ENCODE data around the gene TMEM119. TPM values are rescaled to one million over a fixed set of nuclear protein-coding genes. Genes with fewer than 3 reads are reported as not detected.
A peak's percentile ranks its signal among the peaks of the same experiment; 100 is the strongest.
"Not testable (repeated sequence)": the region's sequence is repeated elsewhere in the genome, so short reads cannot be mapped to it uniquely, and the experiment has no call there.

Gene TMEM119
- total and polyA plus RNA-seq, 5 experiments from 2014 or later, result 0.06 to 0.77 (median 0.24) TPM; not detected in 1

GRCh38 chr12:108638997-108639822 lies 41.3 kb upstream of the TMEM119 start:
- ATAC-seq (no peak), DNase-seq (no peak)
- peak overlapping the region in 2 of 10 donors; percentile 47 for H3K4me3 Mint-ChIP-seq
- H3K27me3 Mint-ChIP-seq, result no peaks in the 10 kb centered on the region
- H3K27ac Mint-ChIP-seq, result peak overlapping the region in 8 of 10 donors; percentile 28 to 83 (median 58)
- no peaks in the 10 kb centered on the region for H3K36me3 Mint-ChIP-seq
- no peaks in the 10 kb centered on the region for H3K9me3 Mint-ChIP-seq
- peaks cover 27 to 90% (median 48%) of the 10 kb centered on the region in 4 donors for H3K4me1 Mint-ChIP-seq
- POLR2A ChIA-PET, result interaction anchor here (0.6 to 16.3 kb wide), 4 partner anchors 8 to 99 kb away, joined by 3 to 233 read pairs (median 112); partner anchors contain the start of genes ISCU and SART3

GRCh38 chr12:108638141-108638827 lies 40.4 kb upstream of the TMEM119 start:
- peak overlapping the region in 7 of 10 donors; percentile 28 to 100 (median 49) for H3K27ac Mint-ChIP-seq
- H3K9me3 Mint-ChIP-seq, result no peaks in the 10 kb centered on the region
- no peaks in the 10 kb centered on the region for H3K27me3 Mint-ChIP-seq
- POLR2A ChIA-PET, result interaction anchor here (1.4 to 16.3 kb wide), 5 partner anchors 7 to 73 kb away, joined by 3 to 233 read pairs (median 110); partner anchors contain the start of genes ISCU and SART3
- ATAC-seq (no peak), DNase-seq (no peak)
- peaks cover 29 to 91% (median 55%) of the 10 kb centered on the region in 4 donors for H3K4me1 Mint-ChIP-seq
- peak overlapping the region in 5 of 10 donors; percentile 14 to 42 (median 33) for H3K4me3 Mint-ChIP-seq
- H3K36me3 Mint-ChIP-seq, result no peaks in the 10 kb centered on the region

- Mint-ChIP-seq H3K27ac (peak overlapping the region in 9 of 10 donors; percentile 2 to 100 (median 75)), H3K9me3 (no peaks in the 10 kb centered on the region), H3K4me3 (peak overlapping the region in 7 of 10 donors; percentile 22 to 73 (median 30)), H3K4me1 (peaks cover 29 to 91% (median 55%) of the 10 kb centered on the region in 4 donors), H3K36me3 (no peaks in the 10 kb centered on the region), H3K27me3 (no peaks in the 10 kb centered on the region)
- POLR2A ChIA-PET, result interaction anchor here (0.7 to 16.3 kb wide), 6 partner anchors 9 to 96 kb away, joined by 6 to 233 read pairs (median 58); partner anchors contain the start of genes ISCU and SART3
- ATAC-seq (no peak), DNase-seq (no peak)
Measured at GRCh38 chr12:108637222-108637971, 39.5 kb upstream of the TMEM119 start.

GRCh38 chr12:108635997-108636808 lies 38.3 kb upstream of the TMEM119 start:
- H3K9me3 Mint-ChIP-seq, result peaks cover 0 to 2% (median 0%) of the 10 kb centered on the region in 9 donors
- H3K4me3 Mint-ChIP-seq, result peak overlapping the region; percentile 95 to 100 (median 100)
- H3K27me3 Mint-ChIP-seq, result no peaks in the 10 kb centered on the region
- peaks cover 6 to 8% (median 6%) of the 10 kb centered on the region in 3 donors for H3K36me3 Mint-ChIP-seq
- DNase-seq (peak in 4 of 10 donors; percentile 19 to 61 (median 38)), ATAC-seq (no peak)
- H3K27ac Mint-ChIP-seq, result peak overlapping the region; percentile 98 to 100 (median 100)
- POLR2A ChIA-PET, result interaction anchor here (0.7 to 16.3 kb wide), 10 partner anchors 9 to 221 kb away, joined by 3 to 233 read pairs (median 7); partner anchors contain the start of genes ISCU, SART3 and SSH1
- peaks cover 35 to 89% (median 60%) of the 10 kb centered on the region in 4 donors for H3K4me1 Mint-ChIP-seq

GRCh38 chr12:108635201-108635996 lies 37.5 kb upstream of the TMEM119 start:
- DNase-seq, result peak in 6 of 10 donors; percentile 44 to 76 (median 58)
- peaks cover 36 to 89% (median 66%) of the 10 kb centered on the region in 4 donors for H3K4me1 Mint-ChIP-seq
- peak; percentile 20 to 25 for ATAC-seq

GRCh38 chr12:108634341-108634751 lies 36.5 kb upstream of the TMEM119 start:
- peaks cover 0 to 2% (median 0%) of the 10 kb centered on the region in 9 donors for H3K9me3 Mint-ChIP-seq
- H3K27ac Mint-ChIP-seq, result peak overlapping the region; percentile 98 to 100 (median 100)
- peak in 5 of 10 donors; percentile 29 to 51 (median 37) for DNase-seq
- H3K4me1 Mint-ChIP-seq, result peaks cover 36 to 91% (median 72%) of the 10 kb centered on the region in 4 donors
- ATAC-seq, result no peak
- POLR2A ChIA-PET, result interaction anchor here (0.5 to 16.3 kb wide), 9 partner anchors 10 to 521 kb away, joined by 3 to 233 read pairs (median 6); partner anchors contain the start of genes ISCU and SART3
- H3K4me3 Mint-ChIP-seq, result peak overlapping the region; percentile 95 to 100 (median 100)
- H3K27me3 Mint-ChIP-seq, result no peaks in the 10 kb centered on the region
- H3K36me3 Mint-ChIP-seq, result peaks cover 6 to 8% (median 6%) of the 10 kb centered on the region in 3 donors

More at GRCh38 chr12:108635201-108635996, 37.5 kb upstream of the TMEM119 start:
- H3K27ac Mint-ChIP-seq, result peak overlapping the region; percentile 98 to 100 (median 100)
- peaks cover 0 to 2% (median 0%) of the 10 kb centered on the region in 9 donors for H3K9me3 Mint-ChIP-seq
- H3K27me3 Mint-ChIP-seq, result no peaks in the 10 kb centered on the region
- H3K36me3 Mint-ChIP-seq, result peaks cover 6 to 8% (median 6%) of the 10 kb centered on the region in 3 donors
- peak overlapping the region; percentile 95 to 100 (median 100) for H3K4me3 Mint-ChIP-seq
- POLR2A ChIA-PET, result interaction anchor here (0.7 to 16.3 kb wide), 11 partner anchors 8 to 222 kb away, joined by 3 to 233 read pairs (median 7); partner anchors contain the start of genes ISCU, SART3 and SSH1

- Mint-ChIP-seq H3K4me3 (peak within 1 kb of the TSS; percentile 95 to 100 (median 100)), H3K4me1 (peaks cover 32 to 91% (median 74%) of the 10 kb centered on the region in 4 donors), H3K27me3 (no peaks in the 10 kb centered on the region), H3K36me3 (peaks cover 6 to 8% (median 8%) of the 10 kb centered on the region in 3 donors), H3K9me3 (peaks cover 0 to 2% (median 0%) of the 10 kb centered on the region in 9 donors), H3K27ac (peak within 1 kb of the TSS; percentile 98 to 100 (median 100))
- peak; percentile 66 to 96 (median 90) for DNase-seq
- POLR2A ChIA-PET, result interaction anchor here (0.5 to 16.3 kb wide), 12 partner anchors 9 to 522 kb away, joined by 3 to 233 read pairs (median 4); partner anchors contain the start of genes ISCU and SART3
- peak; percentile 73 to 75 for ATAC-seq
Measured at GRCh38 chr12:108633534-108634248, 35.8 kb upstream of the TMEM119 start, which contains the start of gene SELPLG. SELPLG (minus strand) TSS chr12:108633894; CDS start chr12:108624307, 9,587 bp downstream.

GRCh38 chr12:108633081-108633533 lies 35.2 kb upstream of the TMEM119 start:
- H3K27me3 Mint-ChIP-seq, result no peaks in the 10 kb centered on the region
- H3K27ac Mint-ChIP-seq, result peak overlapping the region; percentile 98 to 100 (median 100)
- DNase-seq, result no peak
- peaks cover 6 to 13% (median 8%) of the 10 kb centered on the region in 3 donors for H3K36me3 Mint-ChIP-seq
- H3K9me3 Mint-ChIP-seq, result peaks cover 0 to 2% (median 0%) of the 10 kb centered on the region in 9 donors
- peaks cover 36 to 91% (median 78%) of the 10 kb centered on the region in 4 donors for H3K4me1 Mint-ChIP-seq
- ATAC-seq, result no peak
- POLR2A ChIA-PET, result interaction anchor here (0.6 to 16.3 kb wide), 10 partner anchors 13 to 124 kb away, joined by 3 to 233 read pairs (median 6); partner anchors contain the start of genes ISCU and SART3
- peak overlapping the region; percentile 95 to 100 (median 100) for H3K4me3 Mint-ChIP-seq

GRCh38 chr12:108631261-108631660 lies 33.4 kb upstream of the TMEM119 start:
- Mint-ChIP-seq H3K27ac (peak overlapping the region; percentile 98 to 100 (median 100)), H3K36me3 (peaks cover 6 to 27% (median 8%) of the 10 kb centered on the region in 3 donors), H3K4me3 (peak overlapping the region; percentile 95 to 100 (median 100)), H3K4me1 (peaks cover 33 to 91% (median 74%) of the 10 kb centered on the region in 4 donors)
- H3K9me3 Mint-ChIP-seq, H3K27me3 Mint-ChIP-seq, ATAC-seq, DNase-seq: not testable (repeated sequence)
- POLR2A ChIA-PET, result interaction anchor here (1.0 to 16.3 kb wide), 6 partner anchors 8 to 173 kb away, joined by 3 to 233 read pairs (median 70); partner anchors contain the start of genes ISCU and SART3
